HCT116 (cell line): Measurements from ENCODE around the gene KERA. TPM values are rescaled to one million over a fixed set of nuclear protein-coding genes. Genes with fewer than 3 reads are reported as not detected.

Source experiments
- ATAC-seq: fragments of 200-7000 bp; cut with Tn5 transposase; 2 replicates; pipeline ENCODE4 v1.9.1; 2020; ENCODE audit warnings: mild to moderate bottlenecking, moderate library complexity
- BruUV-seq: library from RNA; stranded (reverse); fragments of 400-500 nt; replicated peaks from 2 replicates; lab custom pipeline; 2021; lab: Mats Ljungman, UMichigan
- CTCF ChIA-PET: fragments of 300-600 bp; sonication (Branson Sonifier 250); formaldehyde crosslinking; loops from one replicate; lab custom pipeline; 2021; ENCODE audit warnings: antibody characterized with exemption; lab: Charles Lee
- POLR2A ChIA-PET: fragments of 300-600, 350-600 bp; sonication (Branson Sonifier 250); formaldehyde crosslinking; loops from one replicate; lab custom pipeline; 2021; ENCODE audit warnings: antibody characterized with exemption; lab: Charles Lee
- RAD21 ChIA-PET, 2 experiments: fragments of 300-600 bp; sonication (Branson Sonifier 250); formaldehyde crosslinking; loops; one replicate each; lab custom pipeline; 2023; ENCODE audit warnings: low total read pairs in 2 of 2; ENCODE audit not compliant: uncharacterized antibody in 2 of 2, unreplicated experiment in 2 of 2, low non-redundant PET in 1 of 2; lab: Charles Lee
- DNase-seq: peaks from one replicate; pipeline ENCODE4 v3.0.0-alpha.2; 2010; ENCODE audit warnings: low read depth, low spot score
- H2AFZ ChIP-seq: fragments of 200-600 bp; shearing (Covaris generic), sonication (generic); 2 replicates; pipeline ENCODE4 v1.6.1; 2017; ENCODE audit warnings: low read depth, mixed run types, mixed read lengths, antibody characterized with exemption, low read length; ENCODE audit not compliant: poor library complexity, severe bottlenecking
- H3K27ac ChIP-seq: 2 replicates; pipeline ENCODE4 v1.5.1; 2012; ENCODE audit warnings: low read depth, low read length
- H3K27me3 ChIP-seq: fragments of 200-600 bp; sonication (generic); 2 replicates; pipeline ENCODE4 v1.6.1; 2016; ENCODE audit warnings: mixed run types, low read length, mixed read lengths; ENCODE audit not compliant: insufficient read depth
- H3K36me3 ChIP-seq, 2 experiments: fragments of 200-500 bp in 1 of 2; fragments of 200-600 bp in 1 of 2; sonication (Bioruptor generic) in 1 of 2; sonication (generic) in 1 of 2; 2 replicates each; pipeline versions ENCODE4 v1.5.1 to v1.6.1; 2014 to 2016; ENCODE audit warnings: low read length in 2 of 2, inconsistent platforms in 1 of 2, mixed read lengths in 1 of 2, mixed run types in 1 of 2; ENCODE audit not compliant: insufficient read depth in 2 of 2, control insufficient read depth in 1 of 2
- H3K4me1 ChIP-seq, 2 experiments: fragments of 200-600 bp in 1 of 2; sonication (generic) in 1 of 2; 2 replicates each; pipeline versions ENCODE4 v1.5.1 to v1.6.1; 2012 to 2017; ENCODE audit warnings: low read length in 2 of 2, inconsistent platforms in 1 of 2, mild to moderate bottlenecking in 1 of 2, mixed read lengths in 1 of 2, mixed run types in 1 of 2, moderate library complexity in 1 of 2; ENCODE audit not compliant: insufficient read depth in 2 of 2, control insufficient read depth in 1 of 2
- H3K4me2 ChIP-seq: fragments of 200-600 bp; sonication (generic); 2 replicates; pipeline ENCODE4 v1.6.1; 2017; ENCODE audit warnings: mixed run types, low read length, mixed read lengths
- H3K4me3 ChIP-seq, 2 experiments: fragments of 200-600 bp in 1 of 2; sonication (generic) in 1 of 2; replicated peaks in 1 of 2; 2 replicates each; pipeline ENCODE4 v1.5.1; 2011 to 2016; ENCODE audit warnings: low read length in 2 of 2, control low read depth in 1 of 2, low read depth in 1 of 2, mild to moderate bottlenecking in 1 of 2, mixed read lengths in 1 of 2, mixed run types in 1 of 2
- H3K79me2 ChIP-seq: fragments of 200-600 bp; sonication (generic); 2 replicates; pipeline ENCODE4 v1.6.1; 2017; ENCODE audit warnings: mild to moderate bottlenecking, mixed run types, low read length, moderate library complexity, mixed read lengths; ENCODE audit not compliant: insufficient read depth
- H3K9ac ChIP-seq: fragments of 200-600 bp; sonication (generic); 2 replicates; pipeline ENCODE4 v1.6.1; 2016; ENCODE audit warnings: low read length, mixed read lengths
- H3K9me2 ChIP-seq: fragments of 200-600 bp; sonication (generic), shearing (Covaris generic); 2 replicates; pipeline ENCODE4 v1.6.1; 2017; ENCODE audit warnings: mixed run types, mild to moderate bottlenecking, moderate library complexity; ENCODE audit not compliant: insufficient read depth
- H3K9me3 ChIP-seq, 2 experiments: fragments of 200-500 bp in 1 of 2; fragments of 200-600 bp in 1 of 2; sonication (Bioruptor generic) in 1 of 2; sonication (generic) in 1 of 2; 2 replicates each; pipeline ENCODE4 v1.6.1; 2014 to 2017; ENCODE audit warnings: low read length in 2 of 2, mixed read lengths in 2 of 2, inconsistent platforms in 1 of 2, low read depth in 1 of 2, mild to moderate bottlenecking in 1 of 2, mixed run types in 1 of 2, moderate library complexity in 1 of 2; ENCODE audit not compliant: control insufficient read depth in 1 of 2, insufficient read depth in 1 of 2
- H4K20me1 ChIP-seq: fragments of 200-600 bp; sonication (generic), shearing (Covaris generic); 2 replicates; pipeline ENCODE4 v1.6.1; 2017; ENCODE audit warnings: mixed run types, mild to moderate bottlenecking, moderate library complexity; ENCODE audit not compliant: insufficient read depth
- CBX3 ChIP-seq: IDR thresholded peaks from 2 replicates; pipeline ENCODE4 v1.6.1; 2012; ENCODE audit warnings: low read depth
- CEBPB ChIP-seq: IDR thresholded peaks from 2 replicates; pipeline ENCODE4 v1.6.1; 2012; ENCODE audit warnings: low read depth
- EGR1 ChIP-seq: IDR thresholded peaks from 2 replicates; pipeline ENCODE4 v1.6.1; 2012; ENCODE audit warnings: low read depth
- ELF1 ChIP-seq: IDR thresholded peaks from 2 replicates; pipeline ENCODE4 v1.6.1; 2012; ENCODE audit warnings: low read depth, borderline replicate concordance
- EZH2 ChIP-seq: fragments of 200-600 bp; sonication (generic); IDR thresholded peaks from 2 replicates; pipeline ENCODE4 v1.6.1; 2017; ENCODE audit warnings: antibody characterized with exemption, mixed run types
- JUND ChIP-seq: IDR thresholded peaks from 2 replicates; pipeline ENCODE4 v1.6.1; 2012
- RAD21 ChIP-seq: IDR thresholded peaks from 2 replicates; pipeline ENCODE4 v1.6.1; 2012; ENCODE audit warnings: low read depth, mild to moderate bottlenecking
- SIN3A ChIP-seq: IDR thresholded peaks from 2 replicates; pipeline ENCODE4 v1.6.1; 2012; ENCODE audit warnings: low read depth
- SRF ChIP-seq: IDR thresholded peaks from 2 replicates; pipeline ENCODE4 v1.6.1; 2012; ENCODE audit warnings: low read depth
- ZFX ChIP-seq: fragments of 450-650 bp; IDR thresholded peaks from 2 replicates; pipeline ENCODE4 v1.6.1; 2017
- ZNF274 ChIP-seq: fragments of 200-500 bp; sonication (Bioruptor generic); IDR thresholded peaks from 2 replicates; pipeline ENCODE4 v1.6.1; 2014; ENCODE audit warnings: mild to moderate bottlenecking, low read depth, low read length, inconsistent platforms
- intact Hi-C: fragments of 100-400 bp; cut with micrococcal nuclease; formaldehyde crosslinking; loops from 2 replicates; pipeline ENCODE4 v1.10.0; 2022
- total RNA-seq: library from RNA; stranded (reverse); gene quantifications from one replicate; pipeline ENCODE4 v1.2.1, GENCODE V29; 2021; ENCODE audit not compliant: unreplicated experiment
- TF ChIP-seq, protein P1 (sequence below), 3 experiments: fragments of 200-600 bp in 1 of 3; sonication (generic) in 1 of 3; IDR thresholded peaks in 2 of 3; conservative IDR thresholded peaks in 1 of 3; 2 replicates each; pipeline ENCODE4 v1.5.1; 2012 to 2017; ENCODE audit warnings: low read depth in 2 of 3, low read length in 2 of 3, antibody characterized with exemption in 1 of 3, borderline replicate concordance in 1 of 3, control low read depth in 1 of 3, mild to moderate bottlenecking in 1 of 3, mixed read lengths in 1 of 3, mixed run types in 1 of 3, moderate library complexity in 1 of 3; ENCODE audit not compliant: insufficient read depth in 1 of 3

Gene KERA
- total RNA-seq, 1 experiment from 2014 or later, result not detected

DNA sequence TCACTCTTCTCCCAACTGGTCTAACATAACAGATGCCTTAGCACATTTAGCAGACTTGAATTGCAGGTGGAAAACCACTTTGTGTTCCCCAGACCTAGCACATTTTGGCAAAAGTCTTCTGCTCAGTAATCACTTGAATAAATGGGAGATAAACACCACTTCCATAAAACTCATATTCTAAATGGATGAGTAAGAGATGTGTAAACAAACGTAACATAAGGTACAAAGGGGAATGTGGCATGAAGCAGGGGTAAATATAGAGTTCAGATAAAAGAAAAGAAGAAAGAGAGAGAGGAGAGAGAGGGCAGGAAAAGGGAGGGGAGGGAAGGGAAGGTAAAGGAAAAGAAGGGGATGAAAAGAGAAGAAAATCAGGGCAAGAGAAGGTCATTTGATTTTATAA is 17.0 kb upstream of the KERA start:
- intact Hi-C loops, result no loop called here
- H3K9me2 ChIP-seq, result no peaks in the 10 kb centered on the region
- no peak overlapping the region for H3K4me3 ChIP-seq
- ATAC-seq (no peak), DNase-seq (no peak)
- H3K27ac ChIP-seq, result no peak overlapping the region
- no peak overlapping the region for H2AFZ ChIP-seq
- H3K4me1 ChIP-seq, result no peaks in the 10 kb centered on the region
- CTCF ChIA-PET, result no interaction called here
- H3K9me3 ChIP-seq, result no peaks in the 10 kb centered on the region
- no peaks in the 10 kb centered on the region for H3K36me3 ChIP-seq
- no peaks in the 10 kb centered on the region for H3K79me2 ChIP-seq
- no peak overlapping the region for H3K4me2 ChIP-seq
- POLR2A ChIA-PET, result no interaction called here
- H3K27me3 ChIP-seq, result no peaks in the 10 kb centered on the region
- RAD21 ChIA-PET, result no interaction called here
- H3K9ac ChIP-seq, result no peak overlapping the region
- BruUV-seq, result no TSS peak
- TF ChIP-seq, protein P1, sequence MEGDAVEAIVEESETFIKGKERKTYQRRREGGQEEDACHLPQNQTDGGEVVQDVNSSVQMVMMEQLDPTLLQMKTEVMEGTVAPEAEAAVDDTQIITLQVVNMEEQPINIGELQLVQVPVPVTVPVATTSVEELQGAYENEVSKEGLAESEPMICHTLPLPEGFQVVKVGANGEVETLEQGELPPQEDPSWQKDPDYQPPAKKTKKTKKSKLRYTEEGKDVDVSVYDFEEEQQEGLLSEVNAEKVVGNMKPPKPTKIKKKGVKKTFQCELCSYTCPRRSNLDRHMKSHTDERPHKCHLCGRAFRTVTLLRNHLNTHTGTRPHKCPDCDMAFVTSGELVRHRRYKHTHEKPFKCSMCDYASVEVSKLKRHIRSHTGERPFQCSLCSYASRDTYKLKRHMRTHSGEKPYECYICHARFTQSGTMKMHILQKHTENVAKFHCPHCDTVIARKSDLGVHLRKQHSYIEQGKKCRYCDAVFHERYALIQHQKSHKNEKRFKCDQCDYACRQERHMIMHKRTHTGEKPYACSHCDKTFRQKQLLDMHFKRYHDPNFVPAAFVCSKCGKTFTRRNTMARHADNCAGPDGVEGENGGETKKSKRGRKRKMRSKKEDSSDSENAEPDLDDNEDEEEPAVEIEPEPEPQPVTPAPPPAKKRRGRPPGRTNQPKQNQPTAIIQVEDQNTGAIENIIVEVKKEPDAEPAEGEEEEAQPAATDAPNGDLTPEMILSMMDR (IDR thresholded peaks at IDR 0.05 in 2 of 3, conservative IDR thresholded peaks at IDR 0.05 in 1 of 3; ENCODE audit: borderline replicate concordance in 1 of 3, insufficient read depth in 1 of 3, low read depth in 2 of 3, low read length in 2 of 3), result no peak
- TF ChIP-seq ZNF274, result no peak
- no peak for TF ChIP-seq SRF
- no peak for TF ChIP-seq ELF1
- no peak for TF ChIP-seq SIN3A
- no peak for TF ChIP-seq EZH2
- no peak for TF ChIP-seq CBX3
- no peak for TF ChIP-seq RAD21
- TF ChIP-seq CEBPB, result no peak
- TF ChIP-seq JUND, result no peak
- TF ChIP-seq ZFX, result no peak
- no peak for TF ChIP-seq EGR1
- H4K20me1 ChIP-seq, result no peaks in the 10 kb centered on the region
